Liver (tissue), 3 donors: ENCODE results near the gene ERICH4.

ENCODE experiments used
- ATF3 ChIP-seq: IDR thresholded peaks from 2 replicates; pipeline ENCODE4 v1.6.1; 2016; ENCODE audit warnings: antibody characterized with exemption
- CTCF ChIP-seq: fragments of 150-350 bp; IDR thresholded peaks from 2 replicates; pipeline ENCODE4 v1.5.1; 2017; ENCODE audit warnings: improper control_type of control experiment, low read depth, low read length; ENCODE audit not compliant: missing input control
- FOXA1 ChIP-seq: IDR thresholded peaks from 2 replicates; pipeline ENCODE4 v1.6.1; 2016; ENCODE audit warnings: antibody characterized with exemption
- FOXA2 ChIP-seq: IDR thresholded peaks from 2 replicates; pipeline ENCODE4 v1.6.1; 2016; ENCODE audit warnings: antibody characterized with exemption
- GABPA ChIP-seq, 2 donors: IDR thresholded peaks in 1 of 2; conservative IDR thresholded peaks in 1 of 2; 2 replicates each; pipeline ENCODE4 v1.6.1; 2016; ENCODE audit warnings: antibody characterized with exemption in 2 of 2, mild to moderate bottlenecking in 1 of 2, moderate library complexity in 1 of 2
- JUND ChIP-seq, 2 donors: IDR thresholded peaks; 2 replicates each; pipeline ENCODE4 v1.6.1; 2016; ENCODE audit warnings: antibody characterized with exemption in 2 of 2
- MAX ChIP-seq: IDR thresholded peaks from 2 replicates; pipeline ENCODE4 v1.6.1; 2016; ENCODE audit warnings: antibody characterized with exemption
- NR2F2 ChIP-seq: IDR thresholded peaks from 2 replicates; pipeline ENCODE4 v1.6.1; 2016; ENCODE audit warnings: antibody characterized with exemption
- RAD21 ChIP-seq, 2 donors: IDR thresholded peaks; 2 replicates each; pipeline ENCODE4 v1.6.1; 2016; ENCODE audit warnings: antibody characterized with exemption in 2 of 2, mild to moderate bottlenecking in 2 of 2
- REST ChIP-seq: IDR thresholded peaks from 2 replicates; pipeline ENCODE4 v1.6.1; 2016; ENCODE audit warnings: antibody characterized with exemption, mild to moderate bottlenecking
- SP1 ChIP-seq: IDR thresholded peaks from 2 replicates; pipeline ENCODE4 v1.6.1; 2018; ENCODE audit warnings: antibody characterized with exemption, mild to moderate bottlenecking
- TAF1 ChIP-seq: conservative IDR thresholded peaks from 2 replicates; pipeline ENCODE4 v1.6.1; 2016; ENCODE audit warnings: antibody characterized with exemption, mild to moderate bottlenecking
- YY1 ChIP-seq: IDR thresholded peaks from 2 replicates; pipeline ENCODE4 v1.6.1; 2016; ENCODE audit warnings: antibody characterized with exemption, mild to moderate bottlenecking
- ZBTB33 ChIP-seq: IDR thresholded peaks from 2 replicates; pipeline ENCODE4 v1.6.1; 2016; ENCODE audit warnings: antibody characterized with exemption
- donor health status: healthy.
- donor health status: healthy.

- TF ChIP-seq CTCF (no peak), FOXA2 (no peak), REST (no peak), YY1 (no peak), JUND (IDR thresholded peaks at IDR 0.05) (no peak), NR2F2 (no peak), RAD21 (IDR thresholded peaks at IDR 0.05) (no peak), MAX (no peak), ZBTB33 (no peak), SP1 (no peak), ATF3 (no peak), TAF1 (no peak), FOXA1 (no peak), GABPA (IDR thresholded peaks at IDR 0.05 in 1 of 2, conservative IDR thresholded peaks at IDR 0.05 in 1 of 2) (no peak)
Observed at GRCh38 chr19:41492843-41493242, 49.9 kb downstream of the ERICH4 start.
